GM23248 (cell line): ENCODE data around the gene MICAL2.

Experiments
- EZH2 ChIP-seq: fragments of 200-600 bp; sonication (generic); IDR thresholded peaks from 2 replicates; pipeline ENCODE4 v1.6.1; 2018; ENCODE audit warnings: antibody characterized with exemption, mild to moderate bottlenecking; ENCODE audit not compliant: insufficient read depth, poor library complexity, severe bottlenecking
- EZH2phosphoT487 ChIP-seq: fragments of 200-600 bp; sonication (generic); IDR thresholded peaks from 2 replicates; pipeline ENCODE4 v1.6.1; 2018; ENCODE audit warnings: antibody characterized with exemption, moderate library complexity, mild to moderate bottlenecking, low read depth; ENCODE audit not compliant: insufficient read depth

DNA sequence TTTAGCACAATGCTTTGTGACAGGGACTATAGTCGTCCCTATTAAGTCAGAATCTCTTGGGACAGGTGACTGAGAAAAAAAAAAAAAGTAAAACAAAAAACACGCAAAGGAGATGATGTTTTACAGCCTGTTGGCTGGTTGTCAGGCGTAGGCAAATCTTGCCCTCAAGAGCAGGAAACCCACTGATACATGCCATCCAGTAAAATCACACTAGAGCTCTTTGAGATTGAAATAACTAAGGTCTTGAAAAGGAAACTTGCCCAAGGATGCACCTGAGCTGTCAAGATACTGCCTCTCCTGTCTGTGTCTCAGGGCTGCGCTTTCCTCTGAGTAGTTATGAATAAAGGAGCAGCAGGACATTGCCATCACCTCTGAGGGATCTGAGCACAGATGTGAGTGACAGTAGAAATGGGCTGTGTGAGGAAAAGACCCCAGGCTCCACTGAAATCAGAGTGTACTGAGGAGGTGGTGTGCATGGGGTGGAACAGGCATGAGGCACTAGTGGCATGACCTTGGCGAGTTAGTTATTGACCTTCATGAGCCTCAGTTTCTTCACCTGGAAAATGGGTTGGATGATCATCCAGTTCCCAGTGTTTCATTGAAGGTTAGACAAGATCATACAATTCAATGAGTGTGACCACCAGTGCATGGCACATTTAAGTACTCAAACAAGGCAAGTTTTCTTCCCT lies 23.3 kb downstream of the MICAL2 start:
- no peak for TF ChIP-seq EZH2
- TF ChIP-seq EZH2phosphoT487: no peak
